ENCODE measurements around the gene ZNF821. TPM values are rescaled to one million over a fixed set of nuclear protein-coding genes. Genes with fewer than 3 reads are reported as not detected.

Gene ZNF821
- 3.4 and 4.4 TPM in 2 replicates for total RNA-seq (2022)
- Bru-seq, nascent RNA, result percentile 43 among the genes with signal in this experiment
- BruChase-seq, experiment 1, labeled RNA remaining after a 6-hour chase, result percentile 39 among the genes with signal in this experiment
- percentile 46 among the genes with signal in this experiment for BruChase-seq, experiment 2, labeled RNA remaining after a 2-hour chase
- long read RNA-seq, partial matches to known transcripts, result 0 of 4 reads
- long read RNA-seq, other reads (novel, unspliced or antisense), result 2 of 4 reads

GRCh38 chr16:71883849-71884638 lies at the start of gene ZNF821:
Gene ZNF821, minus strand, starts transcription at chr16:71884182. Its CDS starts 4,236 bp downstream, at chr16:71879946.
- no TSS peak for BruUV-seq (replicated peaks)
- TF ChIP-seq, protein P1, sequence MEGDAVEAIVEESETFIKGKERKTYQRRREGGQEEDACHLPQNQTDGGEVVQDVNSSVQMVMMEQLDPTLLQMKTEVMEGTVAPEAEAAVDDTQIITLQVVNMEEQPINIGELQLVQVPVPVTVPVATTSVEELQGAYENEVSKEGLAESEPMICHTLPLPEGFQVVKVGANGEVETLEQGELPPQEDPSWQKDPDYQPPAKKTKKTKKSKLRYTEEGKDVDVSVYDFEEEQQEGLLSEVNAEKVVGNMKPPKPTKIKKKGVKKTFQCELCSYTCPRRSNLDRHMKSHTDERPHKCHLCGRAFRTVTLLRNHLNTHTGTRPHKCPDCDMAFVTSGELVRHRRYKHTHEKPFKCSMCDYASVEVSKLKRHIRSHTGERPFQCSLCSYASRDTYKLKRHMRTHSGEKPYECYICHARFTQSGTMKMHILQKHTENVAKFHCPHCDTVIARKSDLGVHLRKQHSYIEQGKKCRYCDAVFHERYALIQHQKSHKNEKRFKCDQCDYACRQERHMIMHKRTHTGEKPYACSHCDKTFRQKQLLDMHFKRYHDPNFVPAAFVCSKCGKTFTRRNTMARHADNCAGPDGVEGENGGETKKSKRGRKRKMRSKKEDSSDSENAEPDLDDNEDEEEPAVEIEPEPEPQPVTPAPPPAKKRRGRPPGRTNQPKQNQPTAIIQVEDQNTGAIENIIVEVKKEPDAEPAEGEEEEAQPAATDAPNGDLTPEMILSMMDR (IDR thresholded peaks at IDR 0.05; ENCODE audit: unreplicated experiment), result peak; percentile 46
- Mint-ChIP-seq H3K36me3 (ENCODE audit: insufficient read depth, unreplicated experiment) (peaks cover 12% of the 10 kb centered on the region), H3K27me3 (ENCODE audit: insufficient read depth, unreplicated experiment) (no peaks in the 10 kb centered on the region), H3K4me1 (ENCODE audit: insufficient read depth, unreplicated experiment) (peaks cover 9% of the 10 kb centered on the region), H3K4me3 (ENCODE audit: unreplicated experiment) (peak within 1 kb of the TSS; percentile 86), H3K9me3 (ENCODE audit: unreplicated experiment) (no peaks in the 10 kb centered on the region), H3K27ac (ENCODE audit: low read depth, unreplicated experiment) (peak within 1 kb of the TSS; percentile 49)
- POLR2A ChIA-PET, result interaction anchor here (0.8 to 5.4 kb wide), 18 partner anchors 11 to 211 kb away, joined by 3 to 141 read pairs (median 4); partner anchors contain the start of genes AP1G1, ATXN1L, DHX38 and IST1
- CTCF ChIA-PET, result interaction anchor here (0.6 to 3.0 kb wide), 18 partner anchors 7 to 938 kb away, joined by 3 to 23 read pairs (median 7); partner anchors contain the start of genes AP1G1 and IST1
- intact Hi-C loops (cut with micrococcal nuclease), result no loop called here
- peak; percentile 56 for DNase-seq (ENCODE audit: unreplicated experiment)

DNA sequence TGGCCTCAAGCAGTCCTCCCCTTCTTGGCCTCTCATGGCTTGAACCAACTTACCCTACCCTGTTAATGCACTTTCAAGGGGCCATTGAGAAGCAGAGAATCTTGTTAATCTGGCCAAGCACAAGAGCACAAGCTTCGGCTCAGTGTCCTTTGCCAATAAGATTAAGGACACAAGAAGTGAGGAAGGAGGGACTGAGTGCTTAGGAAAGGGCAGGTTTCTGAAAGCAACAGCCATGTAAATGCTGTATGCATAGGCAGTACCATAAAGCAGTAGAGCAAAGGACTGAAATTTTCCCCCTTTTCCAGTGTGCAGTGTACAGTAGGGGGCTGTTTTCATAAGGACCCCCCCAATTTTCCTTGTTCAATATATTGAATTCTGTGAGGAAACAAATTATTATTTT lies 49.0 kb upstream of the ZNF821 start:
- Mint-ChIP-seq H3K36me3 (ENCODE audit: insufficient read depth, unreplicated experiment) (peaks cover 50% of the 10 kb centered on the region), H3K9me3 (ENCODE audit: unreplicated experiment) (no peaks in the 10 kb centered on the region), H3K4me3 (ENCODE audit: unreplicated experiment) (no peak overlapping the region), H3K27me3 (ENCODE audit: insufficient read depth, unreplicated experiment) (no peaks in the 10 kb centered on the region), H3K4me1 (ENCODE audit: insufficient read depth, unreplicated experiment) (peaks cover 8% of the 10 kb centered on the region), H3K27ac (ENCODE audit: low read depth, unreplicated experiment) (no peak overlapping the region)
- CTCF ChIA-PET, result no interaction called here
- BruUV-seq (replicated peaks), result no TSS peak
- POLR2A ChIA-PET, result interaction anchor here (0.8 kb wide), 1 partner anchor 28 kb away, joined by 4 read pairs; no protein-coding TSS in a partner anchor
- TF ChIP-seq, protein P1 (IDR thresholded peaks at IDR 0.05; ENCODE audit: unreplicated experiment), result no peak
- intact Hi-C loops (cut with micrococcal nuclease), result no loop called here
- no peak for DNase-seq (ENCODE audit: unreplicated experiment)

DNA sequence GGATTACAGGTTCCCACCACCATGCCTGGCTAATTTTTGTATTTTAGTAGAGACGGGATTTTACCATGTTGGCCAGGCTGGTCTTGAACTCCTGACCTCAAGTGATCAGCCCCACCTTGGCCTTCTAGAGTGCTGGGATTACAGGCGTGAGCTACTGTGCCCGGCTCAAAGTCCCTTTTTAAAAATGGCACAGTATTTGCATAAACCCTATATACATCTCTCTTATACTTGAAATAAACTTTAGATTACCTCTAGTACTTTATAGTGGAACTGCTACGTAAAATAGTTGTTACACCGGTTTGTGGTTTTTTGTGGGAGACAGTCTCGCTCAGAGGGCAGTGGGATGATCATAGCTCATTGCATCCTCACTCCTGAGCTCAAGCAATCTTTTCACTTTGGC lies 47.6 kb upstream of the ZNF821 start:
- Mint-ChIP-seq H3K27ac (ENCODE audit: low read depth, unreplicated experiment) (no peak overlapping the region), H3K9me3 (ENCODE audit: unreplicated experiment) (no peaks in the 10 kb centered on the region), H3K27me3 (ENCODE audit: insufficient read depth, unreplicated experiment) (no peaks in the 10 kb centered on the region), H3K36me3 (ENCODE audit: insufficient read depth, unreplicated experiment) (peaks cover 64% of the 10 kb centered on the region), H3K4me1 (ENCODE audit: insufficient read depth, unreplicated experiment) (peaks cover 15% of the 10 kb centered on the region), H3K4me3 (ENCODE audit: unreplicated experiment) (no peak overlapping the region)
- DNase-seq (ENCODE audit: unreplicated experiment), result no peak
- intact Hi-C loops (cut with micrococcal nuclease), result no loop called here
- no TSS peak for BruUV-seq (replicated peaks)
- POLR2A ChIA-PET, result interaction anchor here (0.6 to 3.5 kb wide), 4 partner anchors 12 to 452 kb away, joined by 4 to 11 read pairs (median 6); no protein-coding TSS in a partner anchor
- TF ChIP-seq, protein P1 (IDR thresholded peaks at IDR 0.05; ENCODE audit: unreplicated experiment), result no peak
- CTCF ChIA-PET, result no interaction called here

GRCh38 chr16:71931001-71931400 lies 47.0 kb upstream of the ZNF821 start:
- no peak overlapping the region for H3K27ac Mint-ChIP-seq (ENCODE audit: low read depth, unreplicated experiment)
- H3K9me3 Mint-ChIP-seq (ENCODE audit: unreplicated experiment), result no peaks in the 10 kb centered on the region
- BruUV-seq (replicated peaks), result no TSS peak
- H3K36me3 Mint-ChIP-seq (ENCODE audit: insufficient read depth, unreplicated experiment), result peaks cover 69% of the 10 kb centered on the region
- intact Hi-C loops (cut with micrococcal nuclease), result no loop called here
- POLR2A ChIA-PET, result interaction anchor here (0.6 to 3.5 kb wide), 4 partner anchors 12 to 37 kb away, joined by 4 to 11 read pairs (median 6); no protein-coding TSS in a partner anchor
- CTCF ChIA-PET, result no interaction called here
- no peaks in the 10 kb centered on the region for H3K27me3 Mint-ChIP-seq (ENCODE audit: insufficient read depth, unreplicated experiment)
- H3K4me1 Mint-ChIP-seq (ENCODE audit: insufficient read depth, unreplicated experiment), result peaks cover 15% of the 10 kb centered on the region
- TF ChIP-seq, protein P1 (IDR thresholded peaks at IDR 0.05; ENCODE audit: unreplicated experiment), result no peak
- H3K4me3 Mint-ChIP-seq (ENCODE audit: unreplicated experiment), result no peak overlapping the region
- no peak for DNase-seq (ENCODE audit: unreplicated experiment)
